ENCODE results near the gene PXDN. TPM values are rescaled to one million over a fixed set of nuclear protein-coding genes. Genes with fewer than 3 reads are reported as not detected.

PXDN gene
- 200 and 217 TPM in 2 replicates for total RNA-seq

GRCh38 chr2:1744446-1745170 is at the start of gene PXDN:
Gene PXDN, minus strand, starts transcription at chr2:1744515. Its CDS starts 60 bp downstream, at chr2:1744455.

All from epithelial cell of umbilical artery (primary cell).